NCI-H1930 (cell line): Measurements from ENCODE around the gene NR6A1.

Experiments
- DNase-seq, 2 experiments: peaks; one replicate each; lab custom pipeline; 2025; lab: John Stamatoyannopoulos, UW

Gene NR6A1

GRCh38 chr9:124724415-124725067 lies 46.6 kb downstream of the NR6A1 start:
- no peak for DNase-seq

- DNase-seq, result no peak
These were observed 47.8 kb downstream of the NR6A1 start for GRCh38 chr9:124723352-124723751.

GRCh38 chr9:124721109-124721906 lies 49.8 kb downstream of the NR6A1 start:
- DNase-seq, result no peak

GRCh38 chr9:124720429-124721108 lies 50.5 kb downstream of the NR6A1 start:
- DNase-seq, result no peak

GRCh38 chr9:124718928-124719327 lies 52.2 kb downstream of the NR6A1 start:
- no peak for DNase-seq

- DNase-seq, result no peak
These were observed 53.5 kb downstream of the NR6A1 start for GRCh38 chr9:124717597-124717996.

GRCh38 chr9:124716808-124717207 lies 54.3 kb downstream of the NR6A1 start:
- no peak for DNase-seq

GRCh38 chr9:124710766-124711165 lies 60.3 kb downstream of the NR6A1 start:
- DNase-seq, result no peak

- DNase-seq, result no peak
These were observed 61.8 kb downstream of the NR6A1 start for GRCh38 chr9:124709292-124709690.

- DNase-seq, result no peak
These were observed 62.3 kb downstream of the NR6A1 start for GRCh38 chr9:124708633-124709291.

- no peak for DNase-seq
These were observed 63.0 kb downstream of the NR6A1 start for GRCh38 chr9:124708074-124708473.

- no peak for DNase-seq
These were observed 63.4 kb downstream of the NR6A1 start for GRCh38 chr9:124707666-124708065.

GRCh38 chr9:124706685-124707084 lies 64.4 kb downstream of the NR6A1 start:
- no peak for DNase-seq

GRCh38 chr9:124699575-124699974 lies 71.5 kb downstream of the NR6A1 start:
- no peak for DNase-seq

GRCh38 chr9:124698265-124698664 lies 72.8 kb downstream of the NR6A1 start:
- DNase-seq, result no peak

GRCh38 chr9:124697326-124698200 lies 73.5 kb downstream of the NR6A1 start:
- no peak for DNase-seq

- no peak for DNase-seq
These were observed 75.0 kb downstream of the NR6A1 start for GRCh38 chr9:124696101-124696500.

GRCh38 chr9:124695280-124695890 lies 75.7 kb downstream of the NR6A1 start:
- DNase-seq, result no peak

GRCh38 chr9:124694414-124695279 lies 76.5 kb downstream of the NR6A1 start:
- no peak for DNase-seq

GRCh38 chr9:124693403-124693802 lies 77.7 kb downstream of the NR6A1 start:
- DNase-seq, result no peak
